Osteoblast (primary cell): Measurements from ENCODE around the gene PRKCA. TPM values are rescaled to one million over a fixed set of nuclear protein-coding genes. Genes with fewer than 3 reads are reported as not detected.

Experiments
- DNase-seq: peaks from one replicate; pipeline ENCODE4 v3.0.0; 2011; ENCODE audit warnings: low spot score, mixed read lengths; ENCODE audit not compliant: insufficient read length; ENCODE audit errors: missing footprints
- H2AFZ ChIP-seq: 2 replicates; pipeline ENCODE4 v1.6.0; 2011; ENCODE audit warnings: mild to moderate bottlenecking, low read length
- H3K27ac ChIP-seq: 2 replicates; pipeline ENCODE4 v1.5.1; 2011; ENCODE audit warnings: mild to moderate bottlenecking, low read depth, low read length, moderate library complexity
- H3K27me3 ChIP-seq: 2 replicates; pipeline ENCODE4 v1.6.0; 2012; ENCODE audit warnings: mild to moderate bottlenecking, control low read depth, inconsistent platforms, low read length, moderate library complexity; ENCODE audit not compliant: insufficient read depth
- H3K36me3 ChIP-seq: 2 replicates; pipeline ENCODE4 v1.5.1; 2011; ENCODE audit warnings: mild to moderate bottlenecking, low read length, control low read depth, moderate library complexity; ENCODE audit not compliant: insufficient read depth
- H3K4me1 ChIP-seq: 2 replicates; pipeline ENCODE4 v1.5.1; 2011; ENCODE audit warnings: mild to moderate bottlenecking, low read length, control low read depth, moderate library complexity; ENCODE audit not compliant: insufficient read depth
- H3K4me2 ChIP-seq: 2 replicates; pipeline ENCODE4 v1.6.0; 2011; ENCODE audit warnings: mild to moderate bottlenecking, low read length; ENCODE audit not compliant: insufficient read depth
- H3K4me3 ChIP-seq: fragments of 200-600 bp; sonication (generic); 3 replicates; pipeline ENCODE4 v1.5.1; 2012; ENCODE audit warnings: mild to moderate bottlenecking, low read length, inconsistent platforms; ENCODE audit not compliant: insufficient read depth
- H3K79me2 ChIP-seq: 2 replicates; pipeline ENCODE4 v1.6.0; 2012; ENCODE audit warnings: mild to moderate bottlenecking, low read length, control low read depth, inconsistent platforms; ENCODE audit not compliant: insufficient read depth
- H3K9me3 ChIP-seq: 2 replicates; pipeline ENCODE4 v1.5.1; 2011; ENCODE audit warnings: low read depth, low read length, control low read depth
- H4K20me1 ChIP-seq: 2 replicates; pipeline ENCODE4 v1.6.0; 2012; ENCODE audit warnings: mild to moderate bottlenecking, low read length, control low read depth; ENCODE audit not compliant: insufficient read depth
- total RNA-seq: library from RNA; depleted of rRNA; stranded (reverse); fragments of >200 nt; gene quantifications from 2 replicates; pipeline ENCODE4 v1.2.3, GENCODE V29; 2012
- TF ChIP-seq, protein P1 (sequence below): IDR thresholded peaks from 2 replicates; pipeline ENCODE4 v1.5.1; 2011; ENCODE audit warnings: mild to moderate bottlenecking, low read depth, low read length, moderate library complexity; ENCODE audit errors: extremely low read depth

PRKCA gene
- total RNA-seq, 1 donor = 46.0 TPM

DNA sequence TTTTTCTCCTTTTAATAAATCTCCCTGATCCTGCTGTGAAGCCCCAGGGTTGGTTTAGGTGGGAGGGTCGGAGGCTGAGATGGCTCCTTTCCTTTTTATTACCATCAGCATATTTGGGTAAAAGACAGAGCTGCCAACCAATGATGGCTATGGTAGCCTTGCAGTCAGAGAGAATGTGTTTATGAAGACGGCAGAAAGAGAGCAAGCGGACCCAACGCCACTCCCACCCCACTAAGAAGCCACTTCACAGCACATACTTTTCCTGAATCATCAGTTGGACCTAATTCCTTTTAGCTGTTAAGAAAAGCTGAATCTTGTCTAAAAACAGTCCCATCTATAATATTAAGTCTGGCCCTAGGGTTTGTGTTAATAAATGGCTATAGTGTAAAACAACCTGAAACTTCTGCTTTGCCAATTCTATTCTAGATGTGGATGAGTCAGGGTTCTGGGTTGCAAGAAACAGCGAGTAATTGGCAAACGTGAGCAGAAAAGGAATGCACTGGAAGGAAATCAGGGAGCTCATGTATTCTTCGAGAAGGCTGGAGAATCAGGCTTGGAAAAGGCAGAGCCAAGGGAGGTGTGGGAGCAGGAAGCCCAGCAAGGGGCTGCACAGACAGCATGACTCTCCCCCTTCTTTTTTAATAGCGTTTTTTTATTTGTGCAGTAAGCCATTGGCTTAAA lies 34.0 kb upstream of the PRKCA start:
- Histone ChIP-seq H3K79me2 (no peaks in the 10 kb centered on the region), H2AFZ (no peak overlapping the region), H3K27ac (peak overlapping the region; percentile 38), H4K20me1 (no peaks in the 10 kb centered on the region), H3K4me1 (peaks cover 23% of the 10 kb centered on the region), H3K36me3 (no peaks in the 10 kb centered on the region), H3K9me3 (no peaks in the 10 kb centered on the region), H3K4me2 (peak overlapping the region; percentile 47), H3K27me3 (no peaks in the 10 kb centered on the region), H3K4me3 (no peak overlapping the region)
- TF ChIP-seq, protein P1, sequence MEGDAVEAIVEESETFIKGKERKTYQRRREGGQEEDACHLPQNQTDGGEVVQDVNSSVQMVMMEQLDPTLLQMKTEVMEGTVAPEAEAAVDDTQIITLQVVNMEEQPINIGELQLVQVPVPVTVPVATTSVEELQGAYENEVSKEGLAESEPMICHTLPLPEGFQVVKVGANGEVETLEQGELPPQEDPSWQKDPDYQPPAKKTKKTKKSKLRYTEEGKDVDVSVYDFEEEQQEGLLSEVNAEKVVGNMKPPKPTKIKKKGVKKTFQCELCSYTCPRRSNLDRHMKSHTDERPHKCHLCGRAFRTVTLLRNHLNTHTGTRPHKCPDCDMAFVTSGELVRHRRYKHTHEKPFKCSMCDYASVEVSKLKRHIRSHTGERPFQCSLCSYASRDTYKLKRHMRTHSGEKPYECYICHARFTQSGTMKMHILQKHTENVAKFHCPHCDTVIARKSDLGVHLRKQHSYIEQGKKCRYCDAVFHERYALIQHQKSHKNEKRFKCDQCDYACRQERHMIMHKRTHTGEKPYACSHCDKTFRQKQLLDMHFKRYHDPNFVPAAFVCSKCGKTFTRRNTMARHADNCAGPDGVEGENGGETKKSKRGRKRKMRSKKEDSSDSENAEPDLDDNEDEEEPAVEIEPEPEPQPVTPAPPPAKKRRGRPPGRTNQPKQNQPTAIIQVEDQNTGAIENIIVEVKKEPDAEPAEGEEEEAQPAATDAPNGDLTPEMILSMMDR = no peak
- DNase-seq = peak; percentile 95

DNA sequence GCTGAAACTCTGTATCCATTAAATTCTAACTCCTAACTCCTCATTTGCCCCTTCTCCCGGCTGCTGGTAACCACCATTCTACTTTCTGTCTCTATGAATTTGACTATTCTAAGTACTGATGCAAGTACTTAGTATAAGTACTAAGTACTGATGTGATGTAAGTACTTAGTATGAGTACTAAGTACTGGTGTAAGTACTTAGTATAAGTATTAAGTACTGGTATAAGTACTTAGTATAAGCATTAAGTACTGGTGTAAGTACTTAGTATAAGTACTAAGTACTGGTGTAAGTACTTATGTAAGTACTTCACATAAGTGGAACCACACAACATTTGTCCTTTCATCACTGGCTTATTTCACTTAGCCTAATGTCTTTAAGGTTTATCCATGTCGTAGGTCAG lies 32.3 kb upstream of the PRKCA start:
- Histone ChIP-seq H3K4me2 (no peak overlapping the region), H3K27ac (no peak overlapping the region), H3K9me3 (no peaks in the 10 kb centered on the region), H3K79me2 (no peaks in the 10 kb centered on the region), H3K4me3 (no peak overlapping the region), H3K27me3 (no peaks in the 10 kb centered on the region), H2AFZ (no peak overlapping the region), H3K36me3 (no peaks in the 10 kb centered on the region), H4K20me1 (no peaks in the 10 kb centered on the region), H3K4me1 (peaks cover 30% of the 10 kb centered on the region)
- TF ChIP-seq, protein P1 = no peak
- DNase-seq = no peak

DNA sequence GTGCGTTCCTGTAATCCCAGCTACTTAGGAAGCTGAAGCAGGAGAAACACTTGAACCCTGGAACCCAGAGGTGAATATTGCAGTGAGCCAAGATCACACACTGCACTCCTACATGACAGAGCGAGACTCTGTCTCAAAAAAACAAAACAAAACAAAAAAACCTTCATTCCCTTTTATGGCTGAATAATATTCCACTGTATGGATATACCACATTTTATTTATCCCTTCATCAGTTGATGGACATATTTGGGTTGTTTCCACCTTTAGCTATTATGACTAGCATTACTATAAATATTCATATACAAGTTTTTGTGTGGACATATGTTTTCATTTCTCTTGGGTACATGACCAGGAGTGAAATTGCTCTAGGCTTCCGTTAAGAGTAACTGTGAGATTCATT lies 30.9 kb upstream of the PRKCA start:
- TF ChIP-seq, protein P1 = no peak
- Histone ChIP-seq H3K4me1 (peaks cover 40% of the 10 kb centered on the region), H3K4me3 (no peak overlapping the region), H3K79me2 (no peaks in the 10 kb centered on the region), H4K20me1 (no peaks in the 10 kb centered on the region), H3K27ac (no peak overlapping the region), H3K9me3 (no peaks in the 10 kb centered on the region), H3K4me2 (no peak overlapping the region), H3K36me3 (no peaks in the 10 kb centered on the region), H3K27me3 (no peaks in the 10 kb centered on the region), H2AFZ (no peak overlapping the region)
- no peak for DNase-seq

DNA sequence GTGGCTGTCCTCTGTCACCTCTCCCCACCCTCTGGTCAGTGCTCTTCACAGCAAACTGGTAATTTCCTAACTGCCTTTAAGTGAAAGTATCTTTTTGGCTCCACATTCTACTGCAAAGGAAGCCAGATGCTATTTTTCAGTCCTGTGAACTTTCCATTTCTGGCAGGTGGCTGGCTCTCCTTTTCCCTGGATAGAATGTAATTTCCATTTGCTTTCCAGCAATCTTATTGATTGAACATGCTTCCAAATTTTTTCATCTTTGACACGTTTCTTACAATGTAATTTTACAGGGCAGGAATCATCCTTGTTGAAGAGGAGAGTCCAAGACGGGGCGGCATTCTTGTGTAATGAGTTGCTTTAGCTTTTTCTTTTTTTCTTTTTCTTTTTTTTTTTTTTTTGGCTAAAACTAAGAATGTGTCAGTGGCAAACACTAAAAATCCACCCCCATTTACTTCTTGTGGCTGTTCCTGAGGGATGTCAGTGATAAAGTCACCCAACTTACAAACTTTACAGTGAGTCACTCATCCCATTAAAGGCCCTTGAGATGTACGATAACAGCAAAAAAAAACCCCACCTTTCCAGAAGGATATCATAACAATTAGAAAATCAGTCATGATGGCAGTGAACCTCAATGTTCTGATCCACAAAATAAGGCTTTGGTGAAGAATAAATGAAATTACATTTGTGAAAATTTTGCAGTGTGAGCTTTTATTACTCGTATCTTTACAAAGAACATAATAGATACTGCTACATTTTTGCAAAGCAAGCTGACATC lies 29.4 kb upstream of the PRKCA start:
- Histone ChIP-seq H3K4me3 (peak overlapping the region; percentile 48), H3K27ac (peak overlapping the region; percentile 69), H4K20me1 (no peaks in the 10 kb centered on the region), H3K9me3 (no peaks in the 10 kb centered on the region), H3K27me3 (no peaks in the 10 kb centered on the region), H3K36me3 (no peaks in the 10 kb centered on the region), H3K4me2 (peak overlapping the region; percentile 71), H2AFZ (no peak overlapping the region), H3K4me1 (peaks cover 38% of the 10 kb centered on the region), H3K79me2 (no peaks in the 10 kb centered on the region)
- DNase-seq = peak; percentile 92
- TF ChIP-seq, protein P1 = no peak
